Esophagus muscularis mucosa (tissue), 4 donors: ENCODE data around the gene SGF29. TPM values are rescaled to one million over a fixed set of nuclear protein-coding genes. Genes with fewer than 3 reads are reported as not detected.
"Not testable (repeated sequence)": the region's sequence is repeated elsewhere in the genome, so short reads cannot be mapped to it uniquely, and the experiment has no call there.

Experiments used
- DNase-seq: peaks from one replicate; pipeline ENCODE4 v3.0.0-alpha.2; 2017; ENCODE audit errors: extremely low spot score
- H3K27ac ChIP-seq, 4 donors: fragments of 200-600 bp; sonication (generic); replicated peaks in 1 of 4; 1 replicate in 3 of 4; 2 replicates in 1 of 4; pipeline ENCODE4 v1.5.1; 2016 to 2019; ENCODE audit warnings: mild to moderate bottlenecking in 1 of 4
- H3K27me3 ChIP-seq, 4 donors: fragments of 200-600 bp; sonication (generic); one replicate each; pipeline versions ENCODE4 v1.5.1 to v1.6.0; 2016 to 2019
- H3K36me3 ChIP-seq, 4 donors: fragments of 200-600 bp; sonication (generic); one replicate each; pipeline ENCODE4 v1.5.1; 2016 to 2019
- H3K4me1 ChIP-seq, 4 donors: fragments of 200-600 bp; sonication (generic); one replicate each; pipeline ENCODE4 v1.5.1; 2016 to 2019
- H3K4me3 ChIP-seq, 4 donors: fragments of 200-600 bp; sonication (generic); 1 replicate in 2 of 4; 2 replicates in 2 of 4; pipeline ENCODE4 v1.5.1; 2016 to 2019; ENCODE audit warnings: mild to moderate bottlenecking in 4 of 4, moderate library complexity in 1 of 4
- H3K9me3 ChIP-seq, 4 donors: fragments of 200-600 bp; sonication (generic); 1 replicate in 3 of 4; 2 replicates in 1 of 4; pipeline ENCODE4 v1.5.1; 2016 to 2019
- CTCF ChIP-seq, 3 experiments: fragments of 200-600 bp in 2 of 3; fragments of 450-650 bp in 1 of 3; sonication (generic) in 2 of 3; IDR thresholded peaks; one replicate each; pipeline ENCODE4 v1.5.1; 2017 to 2019; ENCODE audit warnings: antibody characterized with exemption in 3 of 3, mild to moderate bottlenecking in 2 of 3, moderate library complexity in 1 of 3
- EP300 ChIP-seq: sonication (generic); formaldehyde crosslinking; IDR thresholded peaks from one replicate; pipeline ENCODE4 v1.6.1; 2017; ENCODE audit warnings: antibody characterized with exemption
- POLR2A ChIP-seq: fragments of 450-650 bp; IDR thresholded peaks from one replicate; pipeline ENCODE4 v1.6.1; 2017; ENCODE audit warnings: antibody characterized with exemption, moderate library complexity, mild to moderate bottlenecking, low read depth
- POLR2AphosphoS5 ChIP-seq, 2 donors: sonication (generic); formaldehyde crosslinking; IDR thresholded peaks; one replicate each; pipeline ENCODE4 v1.6.1; 2017; ENCODE audit warnings: antibody characterized with exemption in 2 of 2
- WGBS: methylation state at CpG from one replicate; pipeline ENCODE4 v1.1.5; 2018; 5-methylcytosine and 5-hydroxymethylcytosine counted together
- intact Hi-C: fragments of 100-400 bp; cut with DNase I; formaldehyde crosslinking; loops from one replicate; pipeline ENCODE4 v1.15.1; 2023
- total RNA-seq, 4 donors: library from RNA; depleted of rRNA; stranded (reverse); fragments of >200 nt; gene quantifications; one replicate each; pipeline versions ENCODE4 v1.1.0 to v1.2.1, GENCODE V29; 2016

Gene SGF29
- total RNA-seq, 4 donors from 2014 or later: 33.2 to 43.4 (median 39.9) TPM

- no peak for DNase-seq
- peaks cover 0 to 15% (median 15%) of the 10 kb centered on the region in 4 donors for H3K4me1 ChIP-seq
- no peak for TF ChIP-seq EP300
- no peak for TF ChIP-seq POLR2AphosphoS5 (IDR thresholded peaks at IDR 0.05)
- TF ChIP-seq CTCF (IDR thresholded peaks at IDR 0.05): no peak
- no peak for TF ChIP-seq POLR2A
- H3K27ac ChIP-seq: no peak overlapping the region
- H3K4me3 ChIP-seq: no peak overlapping the region
- H3K36me3 ChIP-seq: no peaks in the 10 kb centered on the region
- 89% methylated on average over 6 of the region's 6 CpGs for whole genome bisulfite sequencing
- intact Hi-C loops: no loop called here
- H3K27me3 ChIP-seq: no peaks in the 10 kb centered on the region
- H3K9me3 ChIP-seq: no peaks in the 10 kb centered on the region
Observed at GRCh38 chr16:28521436-28521835, 32.3 kb upstream of the SGF29 start.

- 90% methylated on average over 8 of the region's 11 CpGs for WGBS
- H3K36me3 ChIP-seq: no peaks in the 10 kb centered on the region
- TF ChIP-seq POLR2AphosphoS5 (IDR thresholded peaks at IDR 0.05): no peak
- no peak overlapping the region for H3K4me3 ChIP-seq
- intact Hi-C loops: no loop called here
- no peaks in the 10 kb centered on the region for H3K27me3 ChIP-seq
- H3K4me1 ChIP-seq: peaks cover 0 to 15% (median 15%) of the 10 kb centered on the region in 4 donors
- H3K27ac ChIP-seq: no peak overlapping the region
- no peaks in the 10 kb centered on the region for H3K9me3 ChIP-seq
- no peak for DNase-seq
Observed at GRCh38 chr16:28522792-28523191, 30.9 kb upstream of the SGF29 start.

- Histone ChIP-seq H3K27ac (no peak overlapping the region), H3K9me3 (no peaks in the 10 kb centered on the region), H3K36me3 (no peaks in the 10 kb centered on the region), H3K27me3 (no peaks in the 10 kb centered on the region), H3K4me1 (peaks cover 0 to 18% (median 15%) of the 10 kb centered on the region in 4 donors), H3K4me3 (no peak overlapping the region)
- no peak for DNase-seq
- intact Hi-C loops: no loop called here
- TF ChIP-seq EP300 (no peak), POLR2A (no peak)
- 74% methylated on average over 6 of the region's 6 CpGs for WGBS
Observed at GRCh38 chr16:28524681-28525171, 29.0 kb upstream of the SGF29 start.

- H3K27ac ChIP-seq: peak overlapping the region in 2 of 4 donors; percentile 22 to 30
- DNase-seq: no peak
- peaks cover 0 to 18% (median 16%) of the 10 kb centered on the region in 4 donors for H3K4me1 ChIP-seq
- no peaks in the 10 kb centered on the region for H3K27me3 ChIP-seq
- no peak for TF ChIP-seq CTCF (IDR thresholded peaks at IDR 0.05)
- intact Hi-C loops: no loop called here
- 92% methylated on average over 11 of the region's 11 CpGs for WGBS
- H3K4me3 ChIP-seq: no peak overlapping the region
- no peaks in the 10 kb centered on the region for H3K36me3 ChIP-seq
- no peaks in the 10 kb centered on the region for H3K9me3 ChIP-seq
Observed at GRCh38 chr16:28526201-28527099, 27.3 kb upstream of the SGF29 start.

GRCh38 chr16:28527100-28527785, 26.5 kb upstream of the SGF29 start:
- H3K27ac ChIP-seq, DNase-seq, intact Hi-C loops, H3K9me3 ChIP-seq, H3K36me3 ChIP-seq, H3K27me3 ChIP-seq, H3K4me3 ChIP-seq: not testable (repeated sequence)
- peaks cover 3 to 25% (median 21%) of the 10 kb centered on the region in 4 donors for H3K4me1 ChIP-seq
- 91% methylated on average over 7 of the region's 7 CpGs for WGBS

GRCh38 chr16:28527985-28528384, 25.7 kb upstream of the SGF29 start:
- Histone ChIP-seq H3K36me3 (no peaks in the 10 kb centered on the region), H3K9me3 (no peaks in the 10 kb centered on the region), H3K27me3 (no peaks in the 10 kb centered on the region), H3K4me1 (peaks cover 11 to 32% (median 27%) of the 10 kb centered on the region in 4 donors), H3K4me3 (no peak overlapping the region), H3K27ac (no peak overlapping the region)
- DNase-seq: no peak
- TF ChIP-seq POLR2A (no peak), POLR2AphosphoS5 (IDR thresholded peaks at IDR 0.05) (no peak), EP300 (no peak), CTCF (IDR thresholded peaks at IDR 0.05) (no peak)
- 93% methylated on average over 5 of the region's 5 CpGs for WGBS
- intact Hi-C loops: no loop called here
